Ammon's horn (tissue), 1 donor: ENCODE measurements around the gene PHACTR4.
"Not testable (repeated sequence)": the region's sequence is repeated elsewhere in the genome, so short reads cannot be mapped to it uniquely, and the experiment has no call there.

Experiments
- DNase-seq: peaks from one replicate; pipeline ENCODE4 v3.0.0-alpha.2; 2016; ENCODE audit warnings: low spot score

PHACTR4 gene

GRCh38 chr1:28501925-28502324 lies 132.4 kb downstream of the PHACTR4 start:
- DNase-seq = no peak

DNA sequence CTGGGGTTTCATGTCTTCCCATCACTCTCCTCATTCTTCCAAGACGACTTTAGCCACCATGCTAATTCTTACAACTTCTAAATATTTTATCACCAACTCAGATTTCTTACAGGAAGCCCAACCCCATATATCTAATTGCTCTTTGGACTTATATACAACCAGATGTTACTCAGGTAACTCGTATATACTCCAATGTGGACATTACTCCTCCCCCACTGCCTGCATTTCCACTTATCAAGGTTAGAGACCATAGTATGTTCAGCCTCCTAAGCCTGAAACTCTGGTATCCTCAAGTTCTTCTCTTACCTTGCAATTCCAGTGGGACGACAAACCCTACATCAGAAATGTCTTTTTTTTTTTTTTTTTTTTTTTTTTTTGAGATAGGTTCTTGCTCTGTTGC lies 133.6 kb downstream of the PHACTR4 start:
- DNase-seq = no peak

- peak; percentile 96 for DNase-seq
Measured at GRCh38 chr1:28505406-28506187, 136.1 kb downstream of the PHACTR4 start, which contains the start of gene RCC1. Gene RCC1, plus strand, starts transcription at chr1:28506043. Its CDS starts 23,824 bp downstream, at chr1:28529867.

DNA sequence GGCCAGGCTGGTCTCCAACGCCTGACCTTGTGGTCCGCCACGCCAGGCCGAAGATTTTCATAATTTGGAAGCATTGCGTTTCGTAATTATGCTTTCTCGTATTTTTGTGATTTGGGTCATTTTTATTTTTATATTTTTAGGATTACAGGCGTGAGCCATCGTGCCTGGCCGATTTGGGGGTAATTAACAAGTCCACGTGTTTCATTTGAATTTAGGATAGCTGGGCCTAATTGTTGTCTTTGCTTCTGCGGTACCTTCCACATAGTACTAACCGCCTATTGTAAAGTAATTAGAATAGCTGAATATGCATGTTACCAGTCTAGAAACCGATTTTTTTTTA lies 137.3 kb downstream of the PHACTR4 start:
- DNase-seq = no peak

- no peak for DNase-seq
Measured at GRCh38 chr1:28507247-28507645, 137.7 kb downstream of the PHACTR4 start.

GRCh38 chr1:28507646-28508434 lies 138.3 kb downstream of the PHACTR4 start:
- DNase-seq = no peak

DNA sequence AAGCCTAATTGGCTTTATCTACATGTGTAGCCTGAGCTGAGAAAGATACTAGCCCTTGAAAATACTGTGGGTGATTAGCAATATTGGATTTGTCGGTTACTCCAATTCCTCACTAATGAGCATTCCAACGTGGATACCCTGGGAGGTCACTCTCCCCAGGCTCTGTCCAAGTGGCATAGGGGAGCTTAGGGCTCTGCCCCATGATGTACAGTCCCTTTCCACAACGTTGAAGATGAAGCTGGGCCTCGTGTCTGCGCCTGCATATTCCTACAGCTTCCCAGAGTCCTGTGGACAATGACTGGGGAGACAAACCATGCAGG lies 138.9 kb downstream of the PHACTR4 start:
- no peak for DNase-seq

DNA sequence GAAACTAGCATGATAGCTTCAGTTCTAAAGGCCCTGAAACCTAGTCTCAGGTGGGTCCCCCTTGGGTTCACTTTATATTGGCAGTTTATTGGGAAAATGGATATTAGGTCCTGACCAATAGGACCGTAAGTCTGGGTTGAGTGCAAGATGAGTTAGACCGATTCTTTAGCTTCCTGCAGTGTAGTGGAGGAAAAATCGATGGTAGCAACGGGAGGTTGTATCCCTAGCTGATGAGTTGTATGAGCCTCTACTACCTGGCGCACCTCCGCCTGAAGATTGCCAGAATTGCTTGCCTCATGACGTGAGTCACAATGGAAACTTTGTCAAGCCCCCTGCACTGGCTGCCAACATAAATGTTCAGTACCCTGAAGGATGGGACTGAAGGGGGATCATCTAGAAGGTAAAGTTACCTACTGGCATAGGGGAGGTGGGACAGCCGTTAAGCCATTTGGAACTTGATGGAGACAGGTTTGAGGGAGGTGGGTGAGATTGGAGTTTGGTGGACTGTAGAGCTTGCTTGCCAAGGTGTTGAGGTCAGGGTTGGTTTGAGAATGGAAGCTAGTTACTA lies 140.2 kb downstream of the PHACTR4 start:
- no peak for DNase-seq

DNA sequence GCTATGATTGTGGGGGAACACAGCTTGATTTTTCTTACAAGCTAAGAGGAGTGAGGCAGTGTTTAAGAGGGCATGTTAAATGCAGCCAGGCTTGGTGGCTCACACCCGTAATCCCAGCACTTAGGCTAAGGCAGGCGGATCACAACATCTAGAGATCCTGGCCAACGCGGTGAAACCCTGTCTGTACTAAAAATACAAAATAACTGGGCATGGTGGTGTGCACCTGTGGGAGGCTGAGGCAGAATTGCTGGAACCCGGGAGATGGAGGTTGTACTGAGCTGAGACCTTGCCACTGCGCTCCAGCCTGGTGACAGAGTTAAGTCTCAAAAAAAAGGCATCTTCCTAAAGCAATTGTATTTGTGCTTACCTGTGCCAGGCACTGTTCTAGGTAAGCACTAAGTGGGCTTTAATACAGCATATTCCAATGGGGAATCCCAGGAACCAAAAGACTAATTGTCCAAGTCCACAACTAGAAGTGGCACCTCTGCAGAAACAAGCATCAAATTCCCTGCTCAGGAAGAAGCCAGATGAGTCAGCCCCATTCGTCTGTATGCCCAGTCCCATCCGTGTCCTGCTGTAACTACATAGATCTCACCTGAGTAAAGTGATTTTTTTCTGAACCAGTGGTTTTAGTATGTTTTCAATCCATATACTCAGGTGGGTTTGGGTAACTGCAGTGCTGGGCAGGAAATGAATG lies 140.9 kb downstream of the PHACTR4 start:
- DNase-seq = no peak

GRCh38 chr1:28510970-28511440 lies 141.5 kb downstream of the PHACTR4 start:
- no peak for DNase-seq

- DNase-seq = no peak
Measured at GRCh38 chr1:28512058-28512611, 142.6 kb downstream of the PHACTR4 start.

GRCh38 chr1:28514445-28514933 lies 144.9 kb downstream of the PHACTR4 start:
- not testable (repeated sequence) for DNase-seq

DNA sequence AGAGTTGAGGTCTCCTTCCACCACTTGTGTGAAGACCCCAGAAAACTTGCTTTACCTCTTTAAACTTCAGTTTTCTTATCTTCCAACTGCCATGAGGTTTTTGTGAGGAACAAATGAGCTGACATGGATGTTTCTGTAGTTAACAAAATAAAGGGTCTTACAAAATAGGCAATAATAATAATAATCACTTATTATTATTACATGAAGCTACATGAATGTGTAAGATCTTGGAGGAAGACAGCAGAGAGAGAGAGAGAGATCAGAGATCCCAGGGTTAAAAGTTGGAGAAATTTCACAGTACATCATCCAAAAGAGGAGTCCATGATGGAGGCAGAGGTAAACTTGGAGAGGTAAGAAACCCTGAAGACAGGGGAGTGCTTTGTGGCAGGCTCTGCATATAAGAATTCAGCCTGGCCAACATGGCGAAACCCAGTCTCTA lies 147.0 kb downstream of the PHACTR4 start:
- DNase-seq = no peak

DNA sequence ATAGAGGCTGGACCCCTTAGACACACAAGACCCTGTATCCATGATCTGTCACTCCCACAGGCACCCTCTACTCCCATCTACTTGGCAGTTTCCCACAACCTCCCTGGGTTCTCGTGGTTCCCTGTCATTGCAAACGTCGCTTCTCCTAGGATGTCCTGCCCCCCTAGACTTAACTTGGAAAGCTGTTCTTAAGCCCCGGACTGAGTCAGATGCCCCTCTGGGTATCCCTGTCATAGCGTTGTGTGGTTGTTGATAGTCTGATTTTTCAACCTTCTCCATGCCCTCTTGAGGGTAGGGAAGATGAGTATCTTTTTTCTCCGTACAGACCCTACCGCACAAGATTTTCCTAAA lies 148.1 kb downstream of the PHACTR4 start:
- no peak for DNase-seq

GRCh38 chr1:28518000-28518744 lies 148.6 kb downstream of the PHACTR4 start:
- peak; percentile 82 for DNase-seq

GRCh38 chr1:28518745-28519341 lies 149.3 kb downstream of the PHACTR4 start:
- no peak for DNase-seq

DNA sequence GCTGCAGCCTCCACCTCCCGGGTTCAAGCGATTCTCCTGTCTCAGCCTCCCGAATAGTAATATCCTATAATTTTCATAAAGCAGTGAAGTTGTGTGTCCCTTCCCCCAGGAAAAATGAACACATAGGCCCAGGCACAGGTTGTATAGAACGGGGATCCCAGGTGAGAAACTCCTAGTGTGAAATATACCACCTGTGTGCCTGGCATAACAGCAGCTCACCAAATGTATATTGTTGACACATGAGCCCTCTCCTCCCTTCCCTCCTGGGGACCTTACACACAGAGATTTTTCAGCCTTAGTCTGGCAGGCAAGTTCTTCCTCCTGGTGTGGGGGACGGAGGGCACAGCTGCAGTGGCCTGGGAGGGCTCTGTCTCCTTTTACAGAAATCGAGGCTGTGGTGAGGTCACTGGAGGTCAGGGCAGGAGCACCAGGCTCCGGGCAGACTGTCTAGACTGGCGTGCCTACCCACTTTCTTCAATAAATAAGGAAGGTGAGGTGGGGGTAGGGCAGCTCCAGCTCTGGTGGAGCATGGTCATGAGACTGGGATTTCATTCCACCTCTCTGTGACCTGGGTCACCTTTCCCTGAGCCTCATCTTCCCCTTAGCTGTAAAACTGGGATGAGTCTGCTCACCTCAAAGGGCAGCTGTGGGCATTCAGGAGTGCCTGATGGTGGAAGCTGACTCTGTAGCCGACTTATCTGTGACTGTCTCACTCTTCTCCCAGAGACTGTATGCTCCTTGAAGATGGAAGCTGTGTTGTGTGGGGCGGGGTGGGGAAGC lies 150.6 kb downstream of the PHACTR4 start:
- DNase-seq = no peak

- DNase-seq = not testable (repeated sequence)
Measured at GRCh38 chr1:28520796-28521195, 151.3 kb downstream of the PHACTR4 start.

- DNase-seq = no peak
Measured at GRCh38 chr1:28521502-28522164, 152.1 kb downstream of the PHACTR4 start.
